HEK293T (cell line): ENCODE measurements around the gene LRMDA.

ENCODE experiments used
- CTCF ChIA-PET: fragments of 350-600 bp; formaldehyde crosslinking; extraction: SDS; loops from one replicate; lab custom pipeline; 2021; ENCODE audit warnings: antibody characterized with exemption, inconsistent platforms; lab: Yijun Ruan, JAX
- POLR2A ChIA-PET: fragments of 350-600 bp; formaldehyde crosslinking; extraction: SDS; loops from one replicate; lab custom pipeline; 2020; ENCODE audit warnings: antibody characterized with exemption, inconsistent platforms; lab: Yijun Ruan, JAX
- DNase-seq: peaks from one replicate; pipeline ENCODE4 v3.0.0; 2012; ENCODE audit warnings: mixed read lengths; ENCODE audit errors: extremely low spot score
- ARNT ChIP-seq: fragments of 450-650 bp; IDR thresholded peaks from 2 replicates; pipeline ENCODE4 v1.6.1; 2017; ENCODE audit warnings: mild to moderate bottlenecking
- BHLHE40 ChIP-seq: fragments of 450-650 bp; IDR thresholded peaks from 2 replicates; pipeline ENCODE4 v1.6.1; 2016; ENCODE audit warnings: mild to moderate bottlenecking, moderate library complexity, borderline replicate concordance
- CTBP1 ChIP-seq: fragments of 450-650 bp; IDR thresholded peaks from 2 replicates; pipeline ENCODE4 v1.6.1; 2016; ENCODE audit warnings: borderline replicate concordance
- ELF4 ChIP-seq: fragments of 450-650 bp; IDR thresholded peaks from 2 replicates; pipeline ENCODE4 v1.6.1; 2017; ENCODE audit warnings: antibody characterized with exemption
- FOXA1 ChIP-seq: fragments of 450-650 bp; IDR thresholded peaks from 2 replicates; pipeline ENCODE4 v1.6.1; 2016; ENCODE audit warnings: mild to moderate bottlenecking
- FOXK2 ChIP-seq: fragments of 450-650 bp; IDR thresholded peaks from 2 replicates; pipeline ENCODE4 v1.6.1; 2016; ENCODE audit warnings: mild to moderate bottlenecking
- FOXM1 ChIP-seq: fragments of 450-650 bp; IDR thresholded peaks from 2 replicates; pipeline ENCODE4 v1.6.1; 2017; ENCODE audit warnings: mild to moderate bottlenecking, borderline replicate concordance
- HDGF ChIP-seq: fragments of 450-650 bp; IDR thresholded peaks from 2 replicates; pipeline ENCODE4 v1.6.1; 2017; ENCODE audit warnings: antibody characterized with exemption, borderline replicate concordance
- L3MBTL2 ChIP-seq: fragments of 450-650 bp; conservative IDR thresholded peaks from 2 replicates; pipeline ENCODE4 v1.6.1; 2016; ENCODE audit warnings: mild to moderate bottlenecking
- LEF1 ChIP-seq: fragments of 450-650 bp; IDR thresholded peaks from 2 replicates; pipeline ENCODE4 v1.6.1; 2017; ENCODE audit warnings: mild to moderate bottlenecking, borderline replicate concordance
- NFRKB ChIP-seq: fragments of 450-650 bp; IDR thresholded peaks from 2 replicates; pipeline ENCODE4 v1.6.1; 2016; ENCODE audit warnings: mild to moderate bottlenecking, moderate library complexity
- SP1 ChIP-seq: fragments of 450-650 bp; IDR thresholded peaks from 2 replicates; pipeline ENCODE4 v1.6.1; 2017
- SUZ12 ChIP-seq: fragments of 450-650 bp; IDR thresholded peaks from 2 replicates; pipeline ENCODE4 v1.6.1; 2016; ENCODE audit warnings: mild to moderate bottlenecking
- TARDBP ChIP-seq: fragments of 450-650 bp; IDR thresholded peaks from 2 replicates; pipeline ENCODE4 v1.6.1; 2016
- ZNF384 ChIP-seq: fragments of 450-650 bp; IDR thresholded peaks from 2 replicates; pipeline ENCODE4 v1.6.1; 2016
- TF ChIP-seq, protein P1 (sequence below): fragments of 450-650 bp; IDR thresholded peaks from 2 replicates; pipeline ENCODE4 v1.6.1; 2016

The LRMDA gene

DNA sequence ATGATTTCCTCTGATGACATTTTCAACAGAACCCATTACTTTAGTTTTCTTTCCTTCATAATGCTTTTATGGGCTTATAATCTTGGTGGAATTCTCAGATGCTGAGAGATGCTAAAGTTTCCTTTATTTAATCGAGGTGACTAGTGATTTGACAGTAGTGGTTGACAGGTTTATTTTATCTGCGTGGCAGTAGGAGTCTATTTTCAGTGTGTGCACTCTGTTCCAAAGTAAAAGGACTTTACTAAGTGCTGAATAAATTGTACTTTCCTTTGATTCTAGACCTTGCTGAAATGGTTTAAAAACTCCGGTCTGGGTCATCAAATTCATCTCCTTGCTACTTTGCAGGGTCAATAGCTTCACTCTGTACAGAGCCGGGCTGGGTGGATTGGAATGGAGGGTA, 900.3 kb downstream of the LRMDA start:
- TF ChIP-seq LEF1 (no peak), CTBP1 (no peak), TARDBP (no peak), ZNF384 (no peak), SP1 (no peak), SUZ12 (no peak), FOXK2 (no peak), HDGF (no peak), FOXA1 (no peak)
- TF ChIP-seq, protein P1, sequence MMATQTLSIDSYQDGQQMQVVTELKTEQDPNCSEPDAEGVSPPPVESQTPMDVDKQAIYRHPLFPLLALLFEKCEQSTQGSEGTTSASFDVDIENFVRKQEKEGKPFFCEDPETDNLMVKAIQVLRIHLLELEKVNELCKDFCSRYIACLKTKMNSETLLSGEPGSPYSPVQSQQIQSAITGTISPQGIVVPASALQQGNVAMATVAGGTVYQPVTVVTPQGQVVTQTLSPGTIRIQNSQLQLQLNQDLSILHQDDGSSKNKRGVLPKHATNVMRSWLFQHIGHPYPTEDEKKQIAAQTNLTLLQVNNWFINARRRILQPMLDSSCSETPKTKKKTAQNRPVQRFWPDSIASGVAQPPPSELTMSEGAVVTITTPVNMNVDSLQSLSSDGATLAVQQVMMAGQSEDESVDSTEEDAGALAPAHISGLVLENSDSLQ: no peak
- DNase-seq: no peak
- CTCF ChIA-PET: no interaction called here
- POLR2A ChIA-PET: no interaction called here

DNA sequence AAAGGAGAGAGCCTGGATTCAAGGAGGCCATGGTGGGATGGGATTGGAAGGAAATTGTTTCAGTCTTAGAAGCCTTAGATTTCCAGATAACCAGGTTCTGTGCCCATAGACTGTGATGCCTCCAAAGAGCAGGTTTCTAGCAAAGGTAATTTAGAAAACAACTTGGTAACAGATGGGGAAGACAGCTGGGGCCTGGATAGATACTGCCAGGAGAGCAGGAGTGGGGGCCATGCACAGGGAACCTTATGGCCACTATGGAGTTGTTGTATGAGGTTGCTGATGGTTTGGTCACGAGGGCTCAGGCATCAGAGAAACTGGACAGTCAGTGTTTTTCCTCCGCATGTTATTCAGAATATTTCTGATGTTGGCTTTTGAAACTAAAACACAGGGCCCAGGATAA, 901.9 kb downstream of the LRMDA start:
- ChIA-PET POLR2A (no interaction called here), CTCF (no interaction called here)
- TF ChIP-seq TARDBP: no peak
- no peak for DNase-seq

DNA sequence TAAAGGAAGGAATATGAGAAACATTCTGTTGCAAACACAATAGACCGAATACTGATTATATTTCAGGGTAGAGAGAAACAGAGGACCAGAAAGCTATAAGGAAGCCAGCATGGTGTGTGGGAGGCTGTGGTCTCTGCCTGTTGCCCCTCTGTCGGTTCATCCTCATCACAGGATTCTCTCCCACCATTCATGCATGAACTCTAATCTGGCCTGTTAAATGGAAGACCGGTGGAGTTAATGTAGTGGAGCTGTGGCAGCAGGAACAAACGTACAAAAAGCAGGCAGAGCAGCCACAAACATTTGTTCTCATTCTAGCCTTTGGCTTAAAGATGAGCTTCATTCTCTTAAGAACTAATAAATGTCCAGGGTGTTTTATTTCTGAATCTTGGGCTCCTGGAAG, 902.4 kb downstream of the LRMDA start:
- DNase-seq: no peak
- CTCF ChIA-PET: no interaction called here
- no peak for TF ChIP-seq LEF1
- TF ChIP-seq, protein P1: no peak
- TF ChIP-seq ARNT: no peak
- TF ChIP-seq FOXM1: no peak
- no peak for TF ChIP-seq ELF4
- no peak for TF ChIP-seq L3MBTL2
- TF ChIP-seq NFRKB: no peak
- no peak for TF ChIP-seq TARDBP
- no peak for TF ChIP-seq HDGF
- POLR2A ChIA-PET: no interaction called here

DNA sequence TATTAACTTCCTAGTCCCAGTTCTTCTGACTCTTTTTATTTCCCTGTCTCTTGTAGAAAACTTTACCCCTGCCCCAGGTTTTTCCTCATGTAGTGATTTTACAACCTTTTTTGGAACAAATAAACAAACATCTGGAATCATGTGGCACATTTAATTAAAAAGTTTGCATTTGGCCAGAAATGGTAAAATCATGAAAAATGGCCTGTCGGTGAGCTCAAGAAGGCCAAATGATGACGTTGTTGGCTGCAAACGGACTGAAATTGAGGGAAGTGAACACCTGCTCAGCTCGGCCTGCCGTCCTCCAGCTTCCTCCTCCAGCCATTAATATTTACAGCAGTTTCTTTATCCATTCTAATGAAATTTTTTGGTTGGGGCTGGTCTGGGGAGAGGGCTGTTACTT, 902.8 kb downstream of the LRMDA start:
- TF ChIP-seq CTBP1: no peak
- TF ChIP-seq ELF4: no peak
- no peak for TF ChIP-seq BHLHE40
- TF ChIP-seq FOXK2: no peak
- no peak for TF ChIP-seq NFRKB
- no peak for TF ChIP-seq FOXM1
- TF ChIP-seq, protein P1: no peak
- TF ChIP-seq HDGF: no peak
- TF ChIP-seq L3MBTL2: no peak
- TF ChIP-seq ARNT: no peak
- no peak for TF ChIP-seq ZNF384
- TF ChIP-seq LEF1: no peak
- no peak for TF ChIP-seq TARDBP
- TF ChIP-seq SP1: no peak
- TF ChIP-seq SUZ12: no peak
- TF ChIP-seq FOXA1: no peak
- DNase-seq: no peak
- POLR2A ChIA-PET: no interaction called here
- CTCF ChIA-PET: interaction anchor here (0.6 kb wide), 1 partner anchor 990 kb away, joined by 3 read pairs; no protein-coding TSS in a partner anchor

DNA sequence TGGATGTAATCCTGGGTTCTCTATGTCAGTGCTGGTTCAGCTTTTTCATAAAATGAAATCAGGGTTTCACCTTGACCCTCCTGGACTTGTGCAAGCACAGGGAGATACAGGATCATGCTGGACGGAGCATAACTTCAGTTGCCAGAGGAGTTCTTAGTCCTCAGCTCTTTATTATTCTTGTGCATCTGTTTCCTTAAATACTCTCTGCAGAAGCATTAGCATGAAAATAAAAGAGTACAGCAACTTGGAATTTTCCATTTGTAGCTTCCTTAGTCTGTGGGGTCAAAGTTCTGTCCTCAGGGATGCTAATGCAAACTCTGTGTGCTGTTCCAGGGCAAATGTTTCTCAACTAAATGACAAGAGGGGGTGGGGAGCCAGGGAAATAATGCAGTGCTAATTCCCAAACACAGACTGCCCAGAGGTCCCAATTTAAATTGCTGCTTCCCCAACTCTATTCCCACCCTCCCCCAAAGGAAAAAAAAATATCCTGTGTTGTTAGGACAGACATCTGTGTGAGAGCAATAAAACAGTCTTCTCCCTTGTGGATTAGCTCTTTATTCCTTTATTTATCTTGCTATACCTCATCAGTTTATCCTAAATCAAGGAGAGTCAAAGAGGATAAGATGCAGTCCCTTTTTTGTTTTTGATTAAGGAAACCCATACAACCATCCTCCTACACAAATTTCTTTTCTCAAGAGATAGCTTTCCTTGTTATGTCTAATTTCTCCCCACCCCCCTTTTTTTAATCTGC, 905.0 kb downstream of the LRMDA start:
- TF ChIP-seq ARNT (no peak), FOXK2 (no peak), HDGF (no peak), SUZ12 (no peak), TARDBP (no peak), NFRKB (no peak), FOXA1 (no peak), CTBP1 (no peak), FOXM1 (no peak), ZNF384 (no peak), SP1 (no peak), ELF4 (no peak), L3MBTL2 (no peak), BHLHE40 (no peak), LEF1 (no peak)
- TF ChIP-seq, protein P1: no peak
- CTCF ChIA-PET: interaction anchor here (0.6 kb wide), 1 partner anchor 240 kb away, joined by 3 read pairs; no protein-coding TSS in a partner anchor
- no peak for DNase-seq
- POLR2A ChIA-PET: no interaction called here

DNA sequence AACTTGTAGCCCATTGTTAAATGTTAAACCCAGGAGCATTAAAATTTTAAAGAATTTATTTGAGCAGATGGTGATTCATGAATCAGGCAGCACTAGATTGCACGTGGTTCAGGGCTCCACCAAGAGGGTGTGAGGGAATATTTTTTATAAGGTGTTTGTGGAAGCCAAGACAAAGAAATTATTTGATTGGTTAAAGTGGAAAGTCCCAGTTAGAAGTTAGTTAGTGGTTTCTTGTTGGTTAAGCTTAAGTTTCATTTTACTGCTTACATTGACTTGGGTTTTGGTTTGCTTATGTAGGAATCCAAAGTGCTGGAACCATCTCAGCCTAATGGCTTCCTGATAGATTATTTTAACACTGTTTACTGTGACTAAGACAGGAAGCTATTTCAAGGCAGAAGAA, 906.2 kb downstream of the LRMDA start:
- CTCF ChIA-PET: no interaction called here
- TF ChIP-seq NFRKB: no peak
- no peak for TF ChIP-seq LEF1
- no peak for TF ChIP-seq BHLHE40
- no peak for TF ChIP-seq SUZ12
- TF ChIP-seq FOXM1: no peak
- TF ChIP-seq FOXA1: no peak
- TF ChIP-seq ELF4: no peak
- no peak for TF ChIP-seq SP1
- no peak for TF ChIP-seq CTBP1
- no peak for TF ChIP-seq TARDBP
- TF ChIP-seq ZNF384: no peak
- TF ChIP-seq L3MBTL2: no peak
- DNase-seq: no peak
- POLR2A ChIA-PET: no interaction called here
